Neural progenitor cell (in vitro differentiated cells): ENCODE data around the gene CYP2A13. TPM values are rescaled to one million over a fixed set of nuclear protein-coding genes. Genes with fewer than 3 reads are reported as not detected.

ENCODE experiments used
- DNase-seq: peaks from one replicate; pipeline ENCODE4 v3.0.0-alpha.2; 2016; ENCODE audit warnings: low spot score
- H2AFZ ChIP-seq: fragments of 200-600 bp; sonication (generic); replicated peaks from 2 replicates; pipeline ENCODE4 v1.6.1; 2016; ENCODE audit warnings: antibody characterized with exemption
- H3F3A ChIP-seq: fragments of 200-600 bp; sonication (generic); 2 replicates; pipeline ENCODE4 v1.6.1; 2016; ENCODE audit warnings: antibody characterized with exemption, low read depth
- H3K27ac ChIP-seq: fragments of 200-600 bp; sonication (generic); 2 replicates; pipeline ENCODE4 v1.5.1; 2016; ENCODE audit warnings: mild to moderate bottlenecking
- H3K27me3 ChIP-seq: fragments of 200-600 bp; sonication (generic); 2 replicates; pipeline ENCODE4 v1.6.1; 2016; ENCODE audit warnings: mild to moderate bottlenecking, moderate library complexity
- H3K36me3 ChIP-seq: fragments of 200-600 bp; sonication (generic); 2 replicates; pipeline ENCODE4 v1.5.1; 2016
- H3K4me1 ChIP-seq: fragments of 200-600 bp; sonication (generic); 2 replicates; pipeline ENCODE4 v1.6.1; 2016; ENCODE audit warnings: mixed run types
- H3K4me2 ChIP-seq: fragments of 200-600 bp; sonication (generic); 2 replicates; pipeline ENCODE4 v1.6.1; 2016
- H3K4me3 ChIP-seq: fragments of 200-600 bp; sonication (generic); 2 replicates; pipeline ENCODE4 v1.5.1; 2016
- H3K79me2 ChIP-seq: fragments of 200-600 bp; sonication (generic); 2 replicates; pipeline ENCODE4 v1.6.1; 2016; ENCODE audit warnings: low read depth
- H3K9ac ChIP-seq: fragments of 200-600 bp; sonication (generic); 2 replicates; pipeline ENCODE4 v1.6.1; 2016
- H3K9me3 ChIP-seq: fragments of 200-600 bp; sonication (generic); 2 replicates; pipeline ENCODE4 v1.5.1; 2016; ENCODE audit warnings: low read depth
- H4K20me1 ChIP-seq: fragments of 200-600 bp; sonication (generic); 2 replicates; pipeline ENCODE4 v1.6.1; 2016; ENCODE audit warnings: low read depth
- H3K27ac Mint-ChIP-seq: 3 replicates; pipeline ENCODE4 v1.8.0; 2021; ENCODE audit warnings: mixed read lengths
- H3K27me3 Mint-ChIP-seq: 2 replicates; pipeline ENCODE4 v1.8.0; 2022; ENCODE audit warnings: low read depth, mild to moderate bottlenecking, inconsistent platforms, moderate library complexity, mixed read lengths; ENCODE audit not compliant: insufficient read depth
- H3K36me3 Mint-ChIP-seq: 3 replicates; pipeline ENCODE4 v1.8.0; 2021; ENCODE audit warnings: mixed read lengths
- H3K4me1 Mint-ChIP-seq: 3 replicates; pipeline ENCODE4 v1.8.0; 2021; ENCODE audit warnings: mixed read lengths
- H3K4me3 Mint-ChIP-seq: 3 replicates; pipeline ENCODE4 v1.8.0; 2021; ENCODE audit warnings: mild to moderate bottlenecking, moderate library complexity, mixed read lengths
- H3K9me3 Mint-ChIP-seq: 3 replicates; pipeline ENCODE4 v1.8.0; 2020; ENCODE audit warnings: mixed read lengths
- CTCF ChIP-seq: fragments of 200-600 bp; sonication (generic); IDR thresholded peaks from 2 replicates; pipeline ENCODE4 v1.5.1; 2017; ENCODE audit warnings: antibody characterized with exemption, mild to moderate bottlenecking
- EZH2 ChIP-seq: fragments of 200-600 bp; sonication (generic); IDR thresholded peaks from 2 replicates; pipeline ENCODE4 v1.6.1; 2017; ENCODE audit warnings: antibody characterized with exemption, mild to moderate bottlenecking, moderate library complexity
- EZH2phosphoT487 ChIP-seq: fragments of 200-600 bp; sonication (generic); IDR thresholded peaks from 2 replicates; pipeline ENCODE4 v1.6.1; 2017; ENCODE audit warnings: antibody characterized with exemption
- total RNA-seq: library from RNA; depleted of rRNA; stranded (reverse); fragments of >200 nt; gene quantifications from 2 replicates; pipeline ENCODE4 v1.2.3, GENCODE V29; 2015; ENCODE audit warnings: low replicate concordance

CYP2A13 gene
- total RNA-seq, 1 donor from 2014 or later: not detected

DNA sequence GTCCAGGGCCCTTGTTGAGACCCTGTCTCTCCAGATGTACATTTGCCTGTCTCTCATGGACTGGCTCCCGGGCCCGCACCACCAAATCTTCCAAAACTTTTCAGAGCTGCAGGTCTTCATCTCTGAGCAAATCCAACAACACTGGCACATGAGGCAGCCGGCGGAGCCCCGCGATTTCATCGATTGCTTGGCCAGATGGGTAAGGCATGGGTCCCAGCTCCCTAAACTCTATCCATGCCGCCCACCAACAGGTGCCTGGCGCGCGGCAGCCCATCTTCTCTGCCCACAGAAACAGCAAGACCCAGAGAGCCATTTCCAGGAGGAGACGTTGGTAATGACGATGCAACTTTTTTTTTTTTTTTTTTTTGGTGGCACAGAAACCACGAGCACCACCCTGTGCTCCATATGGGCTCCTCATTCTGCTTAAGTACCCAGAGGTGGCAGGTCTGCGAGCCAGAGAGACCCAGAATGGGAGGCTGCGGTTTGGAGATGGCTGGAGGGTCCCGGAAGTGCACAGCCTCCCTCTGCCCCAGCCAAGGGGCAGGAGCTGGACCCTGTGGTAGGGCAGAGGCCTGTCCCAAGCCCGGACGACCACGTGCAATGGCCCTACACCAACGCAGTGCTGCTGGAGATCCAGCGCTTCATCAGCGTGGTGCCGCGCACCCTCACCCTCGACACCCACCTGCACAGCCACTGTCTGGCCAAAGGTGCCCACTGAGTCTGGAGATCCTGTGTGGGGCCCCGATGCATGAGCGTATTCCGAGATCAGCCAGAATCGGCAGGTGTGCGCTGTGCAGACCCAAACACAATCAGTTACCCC lies 48.6 kb downstream of the CYP2A13 start:
- H2AFZ ChIP-seq: no peak overlapping the region
- peak overlapping the region; percentile 27 for H3K4me3 Mint-ChIP-seq
- H3K27me3 Mint-ChIP-seq: peaks cover 15% of the 10 kb centered on the region
- H3K4me1 ChIP-seq: no peaks in the 10 kb centered on the region
- H3K36me3 ChIP-seq: no peaks in the 10 kb centered on the region
- H3K4me2 ChIP-seq: peak overlapping the region; percentile 34
- no peak for TF ChIP-seq CTCF
- no peak for TF ChIP-seq EZH2phosphoT487
- H3F3A ChIP-seq: peaks cover 4% of the 10 kb centered on the region
- H3K9me3 ChIP-seq: no peaks in the 10 kb centered on the region
- no peak overlapping the region for H3K27ac Mint-ChIP-seq
- no peaks in the 10 kb centered on the region for H4K20me1 ChIP-seq
- no peaks in the 10 kb centered on the region for H3K36me3 Mint-ChIP-seq
- H3K27ac ChIP-seq: no peak overlapping the region
- H3K4me3 ChIP-seq: no peak overlapping the region
- H3K4me1 Mint-ChIP-seq: peaks cover 7% of the 10 kb centered on the region
- no peak for DNase-seq
- no peaks in the 10 kb centered on the region for H3K79me2 ChIP-seq
- H3K27me3 ChIP-seq: peaks cover 13% of the 10 kb centered on the region
- peaks cover 3% of the 10 kb centered on the region for H3K9me3 Mint-ChIP-seq
- H3K9ac ChIP-seq: no peak overlapping the region

GRCh38 chr19:41144403-41144802 lies 56.2 kb downstream of the CYP2A13 start:
- Histone ChIP-seq H3K27me3 (no peaks in the 10 kb centered on the region), H3K4me1 (no peaks in the 10 kb centered on the region), H3K79me2 (no peaks in the 10 kb centered on the region), H2AFZ (no peak overlapping the region), H3K36me3 (no peaks in the 10 kb centered on the region), H3K4me2 (no peak overlapping the region), H3K4me3 (no peak overlapping the region), H3K9me3 (no peaks in the 10 kb centered on the region), H3K27ac (no peak overlapping the region), H3F3A (no peaks in the 10 kb centered on the region), H4K20me1 (no peaks in the 10 kb centered on the region), H3K9ac (no peak overlapping the region)
- Mint-ChIP-seq H3K27me3 (peaks cover 6% of the 10 kb centered on the region), H3K27ac (no peak overlapping the region), H3K4me1 (no peaks in the 10 kb centered on the region), H3K9me3 (peaks cover 2% of the 10 kb centered on the region), H3K4me3 (no peak overlapping the region), H3K36me3 (no peaks in the 10 kb centered on the region)
- TF ChIP-seq EZH2phosphoT487 (no peak), CTCF (peak; percentile 77), EZH2 (no peak)
- DNase-seq: peak; percentile 83

Other genes with a start within 250 kb of the CYP2A13 start
- not detected in 2 replicates for gene CYP2A6, start 238.0 kb upstream of the CYP2A13 start, total RNA-seq
- not detected in 2 replicates for gene CYP2A7, start 206.2 kb upstream of the CYP2A13 start, total RNA-seq
- not detected in 2 replicates for gene CYP2B6, start 97.2 kb upstream of the CYP2A13 start, total RNA-seq
- not detected in 2 replicates for gene CYP2F1, start 26.0 kb downstream of the CYP2A13 start, total RNA-seq
- gene CYP2S1, start 104.8 kb downstream of the CYP2A13 start, total RNA-seq: 2.0 and 8.3 TPM in 2 replicates
- gene AXL, start 130.8 kb downstream of the CYP2A13 start, total RNA-seq: 24.7 and 45.6 TPM in 2 replicates
- gene HNRNPUL1, start 175.9 kb downstream of the CYP2A13 start, total RNA-seq: 126 and 188 TPM in 2 replicates
- gene CCDC97, start 221.7 kb downstream of the CYP2A13 start, total RNA-seq: 14.1 and 19.1 TPM in 2 replicates